Measurements from ENCODE around the gene COG5.

Gene COG5

GRCh38 chr7:107463139-107464078 lies 100.3 kb downstream of the COG5 start:
- DNase-seq (ENCODE audit: low read depth in 1 of 2, low spot score in 1 of 2), result peak in 1 of 2 donors; percentile 23

- DNase-seq (ENCODE audit: low read depth in 1 of 2, low spot score in 1 of 2), result no peak
Observed at GRCh38 chr7:107461938-107462533, 101.7 kb downstream of the COG5 start.

DNA sequence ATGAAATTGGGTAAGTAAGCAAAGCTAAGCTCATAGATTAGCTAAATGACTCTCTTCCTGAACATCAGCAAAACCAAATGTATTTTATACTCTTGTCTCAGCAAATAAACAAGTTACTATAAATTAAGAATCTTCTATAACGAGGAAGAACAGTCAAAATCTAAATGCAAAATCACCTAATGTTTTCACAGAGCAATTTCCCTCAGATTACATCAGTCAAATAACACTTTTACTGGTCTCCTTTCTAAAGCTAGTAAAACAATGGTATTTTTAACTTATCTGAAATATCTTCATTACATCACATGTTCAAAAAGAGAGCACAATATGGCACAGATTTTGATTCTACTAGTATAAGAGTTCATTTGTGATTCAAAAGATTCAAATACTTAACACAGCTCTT lies 110.3 kb downstream of the COG5 start:
- DNase-seq (ENCODE audit: low read depth in 1 of 2, low spot score in 1 of 2), result no peak

DNA sequence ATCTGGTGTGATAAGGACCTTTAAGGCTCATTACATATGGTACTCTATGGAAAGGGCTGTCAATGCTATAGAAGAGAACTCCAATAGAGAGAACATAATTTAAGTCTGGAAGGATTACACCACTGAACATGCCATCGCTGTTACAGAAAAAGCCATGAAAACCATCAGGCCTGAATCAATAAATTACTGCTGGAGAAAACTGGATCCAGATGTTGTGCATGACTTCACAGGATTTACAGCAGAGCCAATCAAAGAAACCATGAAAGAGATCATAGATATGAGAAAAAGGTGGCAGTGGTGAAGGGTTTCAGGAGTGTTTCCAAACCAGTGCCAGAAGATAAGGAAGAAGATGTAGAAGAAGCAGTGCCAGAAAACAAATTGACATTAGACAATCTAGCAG lies 112.8 kb downstream of the COG5 start:
- DNase-seq (ENCODE audit: low read depth in 1 of 2, low spot score in 1 of 2), result no peak

- DNase-seq (ENCODE audit: low read depth in 1 of 2, low spot score in 1 of 2), result no peak
Observed at GRCh38 chr7:107446988-107447387, 116.7 kb downstream of the COG5 start.

DNA sequence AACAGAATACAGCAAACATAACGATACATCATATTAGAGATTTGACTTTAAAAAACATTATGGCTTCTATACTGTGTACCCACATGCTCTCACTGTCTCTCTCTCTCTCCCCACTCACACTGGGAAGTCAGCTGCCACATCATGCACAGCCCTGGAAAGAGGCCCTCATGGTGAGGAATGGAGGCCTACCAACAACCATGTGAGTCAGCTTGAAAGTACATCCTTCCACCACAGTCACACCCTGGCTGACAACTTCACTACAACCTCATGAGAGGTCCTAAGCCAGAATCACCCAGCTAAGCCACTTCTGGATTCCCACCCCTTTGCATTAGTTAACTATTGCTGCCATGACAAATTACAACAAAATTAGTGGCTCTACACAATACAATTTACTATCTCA lies 117.2 kb downstream of the COG5 start:
- no peak for DNase-seq (ENCODE audit: low read depth in 1 of 2, low spot score in 1 of 2)

DNA sequence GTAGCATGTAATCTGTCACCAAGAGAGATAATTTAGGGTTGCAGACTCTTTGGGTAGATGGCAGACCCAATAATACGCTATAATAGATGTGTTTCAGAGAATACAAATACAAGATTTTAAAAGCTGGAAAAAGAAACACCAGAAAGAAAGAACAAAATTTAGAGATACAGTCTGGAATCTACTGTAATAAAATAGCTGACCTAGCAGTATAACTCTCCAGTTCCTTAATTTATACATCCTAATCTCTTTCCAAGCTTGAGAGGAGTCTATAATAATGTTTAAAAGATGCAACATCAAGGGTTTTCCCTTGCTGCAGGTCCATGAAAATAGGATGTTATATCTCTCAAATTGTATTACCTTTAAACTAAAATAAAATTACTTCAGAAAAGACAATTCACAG lies 121.0 kb downstream of the COG5 start:
- DNase-seq (ENCODE audit: low read depth in 1 of 2, low spot score in 1 of 2), result no peak

DNA sequence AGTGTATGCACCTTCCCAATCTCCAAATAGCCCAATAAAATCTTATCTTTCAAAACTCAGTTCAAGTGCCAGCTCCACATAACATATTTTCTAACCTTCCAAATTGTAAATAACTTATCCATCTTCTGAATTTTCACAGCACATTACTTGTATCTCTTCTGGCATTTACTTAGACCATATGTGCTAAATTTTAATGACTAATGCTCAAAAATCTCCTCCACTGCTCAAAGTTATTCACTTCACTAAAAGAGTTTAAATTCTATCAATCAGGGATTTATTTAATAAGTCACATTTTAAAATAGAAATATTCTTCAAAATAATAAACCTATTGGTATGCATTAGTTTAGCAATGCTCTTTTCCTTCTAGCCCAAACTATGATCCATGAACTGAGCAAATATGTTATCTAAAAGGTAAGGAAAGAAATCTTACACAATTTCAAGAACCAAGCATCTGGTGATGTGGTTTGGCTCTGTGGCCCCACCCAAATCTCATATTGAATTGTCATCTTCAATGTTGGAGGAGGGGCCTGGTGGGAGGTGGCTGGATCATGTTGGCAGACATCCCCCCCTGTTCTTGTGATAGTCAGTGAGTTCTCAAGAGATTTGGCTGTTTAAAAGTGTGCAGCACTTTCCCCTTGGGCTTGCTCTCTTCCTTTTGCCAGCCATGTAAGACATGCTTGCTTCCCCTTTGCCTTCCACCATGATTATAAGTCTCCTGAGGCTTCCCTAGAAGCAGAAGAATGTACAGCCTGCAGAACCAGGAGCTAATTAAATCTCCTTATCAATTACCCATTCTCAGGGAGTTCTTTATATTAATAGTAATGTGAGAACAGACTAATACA lies 121.9 kb downstream of the COG5 start:
- no peak for DNase-seq (ENCODE audit: low read depth in 1 of 2, low spot score in 1 of 2)

DNA sequence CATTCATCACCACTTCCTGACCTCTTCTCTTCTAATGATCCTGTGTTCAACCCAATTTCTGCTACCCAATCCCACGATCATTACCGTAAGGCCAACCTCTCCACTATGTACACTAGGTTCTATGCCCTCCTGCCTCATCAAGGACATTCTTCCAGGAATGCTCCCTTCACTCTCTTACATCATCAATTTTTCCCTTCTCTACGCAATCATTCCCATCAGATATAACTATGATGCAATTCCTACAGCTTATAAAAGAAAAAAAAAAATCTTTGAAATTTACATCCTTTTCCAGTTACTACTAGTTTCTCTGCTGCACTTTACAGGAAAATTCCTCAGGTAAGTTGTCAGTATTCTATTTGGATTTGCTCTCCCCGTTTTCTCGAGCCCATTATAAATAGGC lies 124.7 kb downstream of the COG5 start:
- no peak for DNase-seq (ENCODE audit: low read depth in 1 of 2, low spot score in 1 of 2)

DNA sequence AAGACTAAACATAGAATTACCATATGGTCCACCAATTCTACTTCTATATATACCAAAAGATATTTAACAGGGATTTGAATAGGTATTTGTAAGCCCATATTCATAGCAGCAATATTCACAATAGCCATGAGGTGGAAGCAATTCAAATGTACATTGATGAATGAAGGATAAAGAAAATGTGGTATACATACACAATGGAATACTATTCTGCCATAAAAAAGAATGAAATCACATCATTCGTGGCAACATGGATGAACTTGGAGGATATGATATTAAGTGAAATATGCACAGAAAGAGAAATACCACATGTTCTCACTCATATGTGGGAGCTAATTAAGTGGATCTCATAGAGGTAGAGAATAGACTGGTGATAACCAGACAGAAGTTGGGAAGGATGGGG lies 128.0 kb downstream of the COG5 start:
- DNase-seq (ENCODE audit: low read depth in 1 of 2, low spot score in 1 of 2), result no peak

- no peak for DNase-seq (ENCODE audit: low read depth in 1 of 2, low spot score in 1 of 2)
Observed at GRCh38 chr7:107432261-107432660, 131.5 kb downstream of the COG5 start.

DNA sequence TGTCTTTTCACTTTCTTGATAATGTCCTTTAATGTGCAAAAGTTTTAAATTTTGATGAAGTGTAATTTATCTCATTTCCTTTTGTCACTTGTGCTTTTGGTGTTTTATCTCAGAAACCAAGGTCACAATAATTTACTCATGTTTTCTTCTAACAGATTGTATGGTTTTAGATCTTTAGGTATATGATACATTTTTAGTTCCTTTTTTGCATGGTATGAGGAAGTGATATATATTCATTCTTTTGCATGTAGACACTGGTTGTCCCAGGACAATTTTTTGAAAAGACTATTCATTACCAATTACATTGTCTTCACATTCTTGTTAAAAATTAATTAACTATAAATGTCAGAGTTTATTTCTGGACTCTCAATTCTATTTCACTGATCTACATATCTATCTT lies 133.7 kb downstream of the COG5 start:
- no peak for DNase-seq (ENCODE audit: low read depth in 1 of 2, low spot score in 1 of 2)

GRCh38 chr7:107428642-107429041 lies 135.1 kb downstream of the COG5 start:
- no peak for DNase-seq (ENCODE audit: low read depth in 1 of 2, low spot score in 1 of 2)

DNA sequence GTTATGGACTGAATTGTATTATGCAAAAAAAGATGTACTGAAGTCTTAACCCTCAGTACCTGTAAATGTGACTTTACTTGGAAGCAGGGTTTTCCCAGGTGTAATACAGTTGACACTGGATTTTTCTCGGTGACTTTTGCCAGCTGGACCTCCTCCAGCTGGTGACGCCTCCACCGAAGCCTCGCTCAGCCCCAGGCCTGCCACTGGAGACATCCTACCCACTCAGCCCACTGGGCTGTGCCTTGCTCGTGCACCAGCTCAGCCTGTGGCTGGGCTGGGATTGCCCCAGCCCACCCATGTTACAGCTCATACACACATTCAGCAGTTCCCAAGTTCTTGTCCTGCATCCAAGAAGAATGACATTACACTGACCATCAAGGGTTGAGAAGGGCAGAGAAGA lies 136.3 kb downstream of the COG5 start:
- DNase-seq (ENCODE audit: low read depth in 1 of 2, low spot score in 1 of 2), result no peak

DNA sequence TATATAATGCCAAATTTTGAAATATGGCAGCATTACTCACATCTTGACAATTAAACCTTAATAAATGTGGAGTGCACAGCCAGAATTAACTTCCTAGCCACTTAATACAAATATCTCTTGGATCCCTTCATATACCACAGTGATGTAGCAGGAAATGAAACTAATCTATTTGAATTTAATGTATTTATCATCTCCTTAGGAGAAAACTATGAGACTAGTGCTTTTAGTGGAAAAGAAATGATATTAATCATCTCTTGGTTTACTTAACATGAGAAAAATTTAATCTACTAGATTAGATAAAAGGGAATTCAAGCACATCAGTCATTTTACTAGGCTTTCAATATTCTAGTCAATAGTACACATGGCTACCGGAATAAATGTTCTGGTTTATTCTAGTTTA lies 149.5 kb downstream of the COG5 start:
- DNase-seq (ENCODE audit: low read depth in 1 of 2, low spot score in 1 of 2), result no peak

GRCh38 chr7:107408349-107408748 lies 155.4 kb downstream of the COG5 start:
- no peak for DNase-seq (ENCODE audit: low read depth in 1 of 2, low spot score in 1 of 2)

DNA sequence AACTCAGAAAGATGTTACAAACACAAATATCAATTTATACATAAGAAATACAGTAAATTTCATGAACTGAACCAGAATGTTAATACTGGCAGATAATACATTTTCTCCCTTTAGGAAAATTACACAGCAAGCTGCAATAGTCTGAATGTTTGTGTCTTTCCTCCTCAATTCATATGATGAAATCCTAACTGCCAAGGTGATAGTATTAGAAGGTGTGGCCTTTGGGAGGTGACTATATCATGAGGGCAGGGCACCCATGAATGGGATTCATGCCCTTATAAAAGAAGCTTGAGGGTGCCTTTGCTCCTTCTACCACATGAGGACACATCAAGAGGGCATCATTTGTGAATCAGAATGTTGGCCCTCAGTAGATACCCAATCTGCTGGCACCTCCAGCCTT lies 158.2 kb downstream of the COG5 start:
- no peak for DNase-seq (ENCODE audit: low read depth in 1 of 2, low spot score in 1 of 2)

- DNase-seq (ENCODE audit: low read depth in 1 of 2, low spot score in 1 of 2), result no peak
Observed at GRCh38 chr7:107404740-107405537, 158.8 kb downstream of the COG5 start.

DNA sequence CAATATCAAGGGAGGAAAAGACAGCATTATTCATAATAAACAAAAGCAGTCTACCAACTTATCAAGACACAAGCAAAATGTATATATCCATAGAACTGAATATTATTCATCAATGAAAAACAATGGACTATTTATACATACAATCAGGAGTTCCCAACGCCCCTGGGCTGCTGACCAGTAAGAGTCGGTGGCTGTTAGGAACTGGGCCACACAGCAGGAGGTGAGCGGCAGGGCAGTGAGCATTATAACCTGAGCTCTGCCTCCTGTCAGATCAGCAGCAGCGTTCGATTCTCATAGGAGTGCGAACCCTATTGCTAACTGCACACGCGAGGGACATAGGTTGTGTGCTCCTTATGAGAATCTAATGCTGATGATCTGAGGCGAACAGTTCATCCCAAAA lies 165.6 kb downstream of the COG5 start:
- no peak for DNase-seq (ENCODE audit: low read depth in 1 of 2, low spot score in 1 of 2)

DNA sequence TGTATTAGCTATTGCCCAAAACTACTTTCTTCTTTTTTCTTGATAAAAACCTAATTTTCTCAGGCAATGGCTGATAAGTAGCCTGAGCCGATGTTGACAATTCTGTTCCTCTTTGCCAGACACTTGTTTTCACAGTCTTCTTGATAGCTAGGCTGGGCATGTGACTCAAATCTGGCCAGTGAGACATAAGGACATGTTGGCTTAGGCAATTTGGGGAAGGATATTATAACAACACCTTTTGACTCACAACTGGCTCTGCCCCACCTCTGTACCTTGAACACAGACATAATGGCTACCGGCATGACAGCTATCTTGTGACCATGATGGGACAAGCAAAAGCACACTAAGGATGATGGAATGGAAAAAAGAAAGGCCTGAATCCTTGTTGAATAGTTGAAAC lies 166.7 kb downstream of the COG5 start:
- DNase-seq (ENCODE audit: low read depth in 1 of 2, low spot score in 1 of 2), result no peak

DNA sequence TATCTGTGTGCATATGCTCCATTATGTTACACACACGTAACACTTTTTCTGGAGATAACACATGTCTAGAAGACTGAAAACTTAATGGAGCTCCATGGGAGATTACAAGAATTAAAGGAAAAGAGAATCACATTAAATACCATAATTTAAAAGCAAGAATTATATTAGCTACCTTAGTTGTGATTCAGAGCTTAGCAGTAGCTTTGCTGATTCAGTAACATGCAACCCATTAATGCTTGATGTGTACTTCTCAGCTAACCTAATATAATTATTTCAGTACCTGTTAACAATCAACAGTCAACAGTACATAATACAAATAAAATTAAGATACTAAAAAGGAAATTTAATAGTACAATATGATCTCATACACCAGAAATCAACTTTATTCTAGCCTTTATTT lies 167.6 kb downstream of the COG5 start:
- DNase-seq (ENCODE audit: low read depth in 1 of 2, low spot score in 1 of 2), result no peak
